Trophoblast cell (in vitro differentiated cells and primary cell): Measurements from ENCODE around the gene FBXO36.
"Not testable (repeated sequence)": the region's sequence is repeated elsewhere in the genome, so short reads cannot be mapped to it uniquely, and the experiment has no call there.

Experiments
- DNase-seq, 2 donors: peaks; one replicate each; pipeline ENCODE4 v3.0.0-alpha.2; 2016
- H2AFZ ChIP-seq: 2 replicates; pipeline ENCODE4 v1.6.1; 2013; ENCODE audit warnings: low read length, moderate library complexity, mild to moderate bottlenecking; ENCODE audit not compliant: insufficient read depth, poor library complexity
- H2AK5ac ChIP-seq: 2 replicates; pipeline ENCODE4 v1.6.1; 2013; ENCODE audit warnings: mild to moderate bottlenecking, low read length
- H2BK120ac ChIP-seq: 2 replicates; pipeline ENCODE4 v1.6.1; 2013; ENCODE audit warnings: low read length, mild to moderate bottlenecking, moderate library complexity; ENCODE audit not compliant: insufficient read depth, poor library complexity
- H2BK12ac ChIP-seq: 2 replicates; pipeline ENCODE4 v1.6.1; 2013; ENCODE audit warnings: mild to moderate bottlenecking, low read length, moderate library complexity
- H2BK5ac ChIP-seq: 2 replicates; pipeline ENCODE4 v1.6.1; 2013; ENCODE audit warnings: low read length, low read depth, moderate library complexity, mild to moderate bottlenecking; ENCODE audit not compliant: poor library complexity
- H3K14ac ChIP-seq: 2 replicates; pipeline ENCODE4 v1.6.1; 2013; ENCODE audit warnings: mild to moderate bottlenecking, low read length
- H3K18ac ChIP-seq: 2 replicates; pipeline ENCODE4 v1.6.1; 2013; ENCODE audit warnings: mild to moderate bottlenecking, low read length
- H3K23ac ChIP-seq: 2 replicates; pipeline ENCODE4 v1.6.1; 2013; ENCODE audit warnings: low read length
- H3K27ac ChIP-seq: 2 replicates; pipeline ENCODE4 v1.5.1; 2013; ENCODE audit warnings: low read depth, mild to moderate bottlenecking, inconsistent platforms, low read length, moderate library complexity
- H3K27me3 ChIP-seq: 2 replicates; pipeline ENCODE4 v1.6.1; 2013; ENCODE audit warnings: inconsistent platforms, mild to moderate bottlenecking, low read length, moderate library complexity; ENCODE audit not compliant: insufficient read depth
- H3K36me3 ChIP-seq, 2 experiments: 1 replicate in 1 of 2; 2 replicates in 1 of 2; pipeline ENCODE4 v1.6.1; 2013; ENCODE audit warnings: low read length in 2 of 2, mild to moderate bottlenecking in 2 of 2, moderate library complexity in 1 of 2; ENCODE audit not compliant: insufficient read depth in 2 of 2, control insufficient read depth in 1 of 2
- H3K4ac ChIP-seq: 2 replicates; pipeline ENCODE4 v1.6.1; 2013; ENCODE audit warnings: low read depth, mild to moderate bottlenecking, low read length, moderate library complexity
- H3K4me1 ChIP-seq, 2 experiments: 1 replicate in 1 of 2; 2 replicates in 1 of 2; pipeline ENCODE4 v1.6.1; 2013; ENCODE audit warnings: low read length in 2 of 2, mild to moderate bottlenecking in 2 of 2, moderate library complexity in 1 of 2; ENCODE audit not compliant: insufficient read depth in 2 of 2, control insufficient read depth in 1 of 2
- H3K4me2 ChIP-seq: 2 replicates; pipeline ENCODE4 v1.6.1; 2013; ENCODE audit warnings: inconsistent platforms, mild to moderate bottlenecking, low read length, moderate library complexity
- H3K4me3 ChIP-seq: 2 replicates; pipeline ENCODE4 v1.5.1; 2013; ENCODE audit warnings: mild to moderate bottlenecking, low read depth, low read length, inconsistent platforms
- H3K79me1 ChIP-seq: one replicate; pipeline ENCODE4 v1.6.1; 2013; ENCODE audit warnings: low read length
- H3K79me2 ChIP-seq: 2 replicates; pipeline ENCODE4 v1.6.1; 2013; ENCODE audit warnings: low read length, mild to moderate bottlenecking; ENCODE audit not compliant: control insufficient read depth, insufficient read depth, poor library complexity
- H3K9ac ChIP-seq: 2 replicates; pipeline ENCODE4 v1.6.1; 2013; ENCODE audit warnings: mild to moderate bottlenecking, low read length
- H3K9me3 ChIP-seq: 2 replicates; pipeline ENCODE4 v1.6.1; 2013; ENCODE audit warnings: low read depth, mild to moderate bottlenecking, control low read depth, inconsistent platforms, low read length; ENCODE audit not compliant: insufficient read depth
- H4K12ac ChIP-seq: 2 replicates; pipeline ENCODE4 v1.6.1; 2013; ENCODE audit warnings: low read depth, mild to moderate bottlenecking, low read length, moderate library complexity
- H4K8ac ChIP-seq: 2 replicates; pipeline ENCODE4 v1.6.1; 2013; ENCODE audit warnings: low read depth, mild to moderate bottlenecking, low read length, moderate library complexity
- H4K91ac ChIP-seq: one replicate; pipeline ENCODE4 v1.6.1; 2013; ENCODE audit warnings: low read depth, mild to moderate bottlenecking, low read length, moderate library complexity
- WGBS: extraction: QIAGEN DNeasy Blood & Tissue Kit; methylation state at CpG from one replicate; pipeline ENCODE4 v1.1.7; 2013; ENCODE audit warnings: missing lambda C conversion rate; ENCODE audit not compliant: insufficient read length, insufficient coverage; ENCODE audit errors: extremely low coverage; 5-methylcytosine and 5-hydroxymethylcytosine counted together

FBXO36 gene

GRCh38 chr2:229921101-229921891, 1.0 kb upstream of the FBXO36 start:
- Histone ChIP-seq H3K27me3 (no peaks in the 10 kb centered on the region), H4K91ac (peak overlapping the region; percentile 99), H3K9me3 (no peaks in the 10 kb centered on the region), H2BK12ac (no peak overlapping the region), H3K23ac (no peak overlapping the region), H2BK120ac (peak overlapping the region; percentile 98), H3K79me2 (peaks cover 26% of the 10 kb centered on the region), H3K18ac (peak overlapping the region; percentile 94), H2AK5ac (peak overlapping the region; percentile 27), H4K12ac (peak overlapping the region; percentile 93), H3K79me1 (peaks cover 17% of the 10 kb centered on the region), H3K14ac (peak overlapping the region; percentile 98), H3K4me3 (peak overlapping the region; percentile 94), H2AFZ (peak overlapping the region; percentile 86), H4K8ac (peak overlapping the region; percentile 96), H3K4me2 (peak overlapping the region; percentile 97), H2BK5ac (peak overlapping the region; percentile 100), H3K4ac (peak overlapping the region; percentile 93), H3K36me3 (peaks cover 0 to 6% of the 10 kb centered on the region in 2 experiments), H3K9ac (peak overlapping the region; percentile 97), H3K27ac (peak overlapping the region; percentile 97), H3K4me1 (peaks cover 0 to 5% of the 10 kb centered on the region in 2 experiments)
- peak; percentile 19 to 49 for DNase-seq
- no CpG with 5 or more reads among the region's 60 CpGs for WGBS

DNA sequence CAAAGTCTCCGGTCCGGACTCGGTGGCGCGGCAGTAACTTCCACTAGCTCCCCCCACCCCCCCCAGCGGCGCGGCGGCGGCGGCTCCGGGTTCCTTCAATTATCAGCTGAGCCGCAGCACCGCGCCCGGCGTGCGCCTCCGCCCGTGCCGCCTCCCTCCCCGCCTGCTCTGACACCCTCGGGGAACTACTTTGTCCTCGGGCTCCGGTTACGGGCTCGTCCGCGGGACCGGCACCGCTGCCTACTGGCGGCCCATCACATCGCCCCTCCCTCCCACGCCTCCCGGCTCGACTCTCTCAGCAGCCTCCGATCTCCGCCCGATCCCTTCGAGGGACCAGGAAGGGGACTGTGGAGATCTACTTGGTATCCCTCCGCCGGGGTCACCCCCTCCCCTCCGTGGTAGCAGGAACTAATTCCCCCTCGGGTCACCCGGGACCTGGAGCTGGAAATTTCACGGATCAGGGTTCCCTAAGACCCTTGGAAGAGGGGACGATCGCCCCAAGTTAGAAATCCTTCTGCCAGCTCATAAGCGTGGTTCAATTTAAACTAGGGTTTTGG, 333 bp upstream of the FBXO36 start, which contains the start of gene TRIP12:
TRIP12 (minus strand) TSS at position 118 of the 557 bp plus-strand sequence. CDS start 41,930 bp downstream, outside the sequence.
- H3K9me3 ChIP-seq, result no peaks in the 10 kb centered on the region
- H2AK5ac ChIP-seq, result peak within 1 kb of the TSS; percentile 27
- H4K12ac ChIP-seq, result peak within 1 kb of the TSS; percentile 93
- H3K4ac ChIP-seq, result peak within 1 kb of the TSS; percentile 93
- DNase-seq, result peak; percentile 93 to 95
- H3K79me2 ChIP-seq, result peaks cover 26% of the 10 kb centered on the region
- H3K4me3 ChIP-seq, result peak within 1 kb of the TSS; percentile 94
- peak within 1 kb of the TSS; percentile 99 for H4K91ac ChIP-seq
- peak within 1 kb of the TSS; percentile 96 for H4K8ac ChIP-seq
- peak within 1 kb of the TSS; percentile 100 for H2BK5ac ChIP-seq
- H2AFZ ChIP-seq, result peak within 1 kb of the TSS; percentile 97
- H3K27me3 ChIP-seq, result no peaks in the 10 kb centered on the region
- no CpG with 5 or more reads among the region's 49 CpGs for WGBS
- H3K4me1 ChIP-seq, result peaks cover 0 to 5% of the 10 kb centered on the region in 2 experiments
- H3K36me3 ChIP-seq, result peaks cover 0 to 6% of the 10 kb centered on the region in 2 experiments
- H2BK12ac ChIP-seq, result peak within 1 kb of the TSS; percentile 50
- H3K14ac ChIP-seq, result peak within 1 kb of the TSS; percentile 98
- H3K18ac ChIP-seq, result peak within 1 kb of the TSS; percentile 94
- peaks cover 17% of the 10 kb centered on the region for H3K79me1 ChIP-seq
- peak within 1 kb of the TSS; percentile 97 for H3K27ac ChIP-seq
- peak within 1 kb of the TSS; percentile 98 for H2BK120ac ChIP-seq
- peak within 1 kb of the TSS; percentile 97 for H3K4me2 ChIP-seq
- H3K23ac ChIP-seq, result no peak within 1 kb of the TSS
- peak within 1 kb of the TSS; percentile 97 for H3K9ac ChIP-seq

GRCh38 chr2:229924541-229924940, 2.2 kb downstream of the FBXO36 start:
- not testable (repeated sequence) for H3K27ac ChIP-seq, H3K9me3 ChIP-seq, H4K8ac ChIP-seq, H3K4me2 ChIP-seq, H3K23ac ChIP-seq, H2AK5ac ChIP-seq, H3K4me3 ChIP-seq, H3K36me3 ChIP-seq, H2BK120ac ChIP-seq, H4K12ac ChIP-seq, H3K14ac ChIP-seq, H3K4me1 ChIP-seq, H2BK5ac ChIP-seq, H3K18ac ChIP-seq, H2BK12ac ChIP-seq, H3K4ac ChIP-seq, H3K9ac ChIP-seq, H3K27me3 ChIP-seq, H4K91ac ChIP-seq, DNase-seq, H2AFZ ChIP-seq
- peaks cover 18% of the 10 kb centered on the region for H3K79me2 ChIP-seq
- WGBS, result no CpG with 5 or more reads among the region's 10 CpGs
- H3K79me1 ChIP-seq, result peaks cover 17% of the 10 kb centered on the region

GRCh38 chr2:229925201-229925600, 2.9 kb downstream of the FBXO36 start:
- no peak for DNase-seq

More at GRCh38 chr2:229925201-229925600, 2.9 kb downstream of the FBXO36 start:
- Histone ChIP-seq H3K4me2 (no peak overlapping the region), H3K27ac (no peak overlapping the region), H3K4ac (no peak overlapping the region), H4K8ac (no peak overlapping the region), H4K12ac (no peak overlapping the region), H3K9ac (no peak overlapping the region), H3K23ac (no peak overlapping the region), H3K79me1 (peaks cover 17% of the 10 kb centered on the region), H3K4me1 (peaks cover 0 to 2% of the 10 kb centered on the region in 2 experiments), H3K18ac (no peak overlapping the region), H3K4me3 (no peak overlapping the region), H2AK5ac (no peak overlapping the region), H2BK120ac (no peak overlapping the region), H3K27me3 (no peaks in the 10 kb centered on the region), H2BK12ac (no peak overlapping the region), H3K79me2 (peaks cover 17% of the 10 kb centered on the region), H2BK5ac (no peak overlapping the region), H4K91ac (no peak overlapping the region), H3K36me3 (no peaks in the 10 kb centered on the region), H3K9me3 (no peaks in the 10 kb centered on the region), H2AFZ (no peak overlapping the region), H3K14ac (no peak overlapping the region)
